ENCODE results near the gene TGM4. TPM values are rescaled to one million over a fixed set of nuclear protein-coding genes. Genes with fewer than 3 reads are reported as not detected.
A peak's percentile ranks its signal among the peaks of the same experiment; 100 is the strongest.

Gene TGM4
- total RNA-seq, 1 donor from 2014 or later, result not detected

- ATAC-seq (peak; percentile 96), DNase-seq (ENCODE audit: low spot score) (peak; percentile 66)
Measured at GRCh38 chr3:44913868-44914468, 39.6 kb downstream of the TGM4 start.

GRCh38 chr3:44914936-44915335 lies 40.5 kb downstream of the TGM4 start:
- no peak for DNase-seq (ENCODE audit: low spot score)
- ATAC-seq, result peak; percentile 70

DNA sequence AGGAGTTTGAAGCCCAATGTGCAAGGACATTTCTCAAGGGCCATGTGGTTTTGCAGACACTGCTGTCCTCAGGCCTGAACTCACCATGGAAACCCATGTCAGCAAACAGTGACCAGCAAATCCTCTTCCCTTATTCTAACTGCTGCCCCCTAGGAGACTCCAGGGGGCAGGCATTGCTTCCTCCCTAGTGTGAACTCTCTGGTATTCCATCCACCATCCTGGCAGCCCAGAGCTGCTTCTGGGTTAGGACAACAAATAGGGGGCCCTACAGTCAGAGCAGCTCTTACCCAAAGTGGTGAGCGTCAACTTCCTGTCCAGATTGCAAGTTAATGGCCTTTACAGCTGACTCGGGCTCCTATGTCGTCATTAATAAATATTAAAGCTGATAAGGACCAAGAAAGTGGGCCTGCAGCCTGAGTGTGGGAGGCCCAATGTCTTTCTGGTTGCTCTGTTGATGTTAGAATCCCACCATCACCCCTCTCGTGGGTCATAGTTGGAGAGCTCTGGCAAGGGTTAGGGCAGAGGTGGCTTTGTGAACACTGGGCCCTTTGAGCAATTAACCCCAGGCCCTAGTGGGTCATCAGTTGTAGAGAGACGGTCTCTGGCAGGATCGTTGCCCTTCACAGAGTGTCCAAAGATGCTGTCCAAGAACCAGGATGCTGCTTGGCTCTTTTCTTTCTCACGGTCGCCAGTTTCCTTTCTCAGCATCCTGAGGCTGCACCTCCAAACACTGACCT lies 41.5 kb downstream of the TGM4 start:
- DNase-seq (ENCODE audit: low spot score) (no peak), ATAC-seq (no peak)

- ATAC-seq (no peak), DNase-seq (ENCODE audit: low spot score) (no peak)
Measured at GRCh38 chr3:44918087-44918486, 43.7 kb downstream of the TGM4 start.

DNA sequence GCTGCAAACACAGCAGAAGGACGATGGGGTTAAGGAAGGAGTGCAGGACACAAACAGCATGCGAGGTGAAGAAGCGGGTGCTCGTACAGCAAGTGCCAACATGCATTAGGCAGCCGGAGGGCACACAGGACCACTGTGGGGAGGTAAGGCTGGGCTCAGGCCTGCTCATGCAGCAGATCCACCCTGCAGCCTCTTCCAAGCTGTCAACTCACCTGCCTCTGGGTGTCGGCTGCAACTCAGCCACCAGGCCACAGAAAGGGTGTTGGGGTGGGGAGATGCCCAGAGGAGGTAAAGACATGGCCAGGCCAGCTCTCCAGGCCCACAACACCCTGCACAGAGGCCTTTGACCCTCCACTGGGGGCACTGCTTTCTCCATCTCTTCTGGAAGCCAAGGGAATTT lies 44.2 kb downstream of the TGM4 start:
- ATAC-seq (no peak), DNase-seq (ENCODE audit: low spot score) (no peak)

DNA sequence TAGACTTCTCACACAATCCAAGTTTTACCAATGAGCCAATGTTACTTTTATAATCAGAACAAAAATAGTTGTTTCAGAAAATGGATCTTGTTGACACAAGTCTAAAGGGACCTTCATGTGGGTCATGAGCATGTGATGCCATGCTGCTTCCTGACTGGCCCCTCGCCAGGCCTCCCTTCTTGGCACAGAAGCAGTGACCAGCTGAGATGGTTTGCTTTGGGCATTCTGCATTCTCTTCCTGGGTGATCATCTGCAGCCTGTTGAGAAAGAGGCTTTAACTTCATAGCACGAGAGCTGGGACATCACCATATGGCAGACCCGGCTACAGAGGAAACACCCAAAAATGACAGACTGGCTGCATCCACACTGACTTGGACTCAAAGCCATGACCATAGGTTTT lies 45.7 kb downstream of the TGM4 start:
- ATAC-seq (no peak), DNase-seq (ENCODE audit: low spot score) (no peak)

GRCh38 chr3:44923632-44924456 lies 49.4 kb downstream of the TGM4 start:
- ATAC-seq, result no peak
- DNase-seq (ENCODE audit: low spot score), result no peak

GRCh38 chr3:44924457-44925084 lies 50.2 kb downstream of the TGM4 start:
- DNase-seq (ENCODE audit: low spot score) (no peak), ATAC-seq (no peak)

DNA sequence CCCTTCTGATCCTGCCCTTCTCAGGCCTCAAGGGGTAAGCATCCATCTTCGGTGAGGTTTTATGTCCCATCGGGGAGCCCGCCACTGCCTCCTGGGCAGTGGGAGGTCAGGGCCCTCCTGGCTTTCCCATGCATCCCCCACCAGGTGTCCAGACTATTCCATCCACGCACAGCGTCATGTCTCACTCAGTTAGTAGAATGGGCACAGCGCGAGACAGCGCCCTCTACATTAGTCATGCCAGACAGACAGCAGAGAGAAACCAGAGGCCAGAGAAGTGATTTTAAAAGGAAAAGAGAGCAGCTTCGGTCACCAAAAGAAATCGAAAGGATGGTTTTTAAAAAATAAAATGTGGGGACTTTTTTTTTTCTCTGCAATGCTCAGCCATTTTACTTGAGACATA lies 51.8 kb downstream of the TGM4 start:
- DNase-seq (ENCODE audit: low spot score) (no peak), ATAC-seq (no peak)

- no peak for DNase-seq (ENCODE audit: low spot score)
- ATAC-seq, result no peak
Measured at GRCh38 chr3:44926921-44927320, 52.5 kb downstream of the TGM4 start.

DNA sequence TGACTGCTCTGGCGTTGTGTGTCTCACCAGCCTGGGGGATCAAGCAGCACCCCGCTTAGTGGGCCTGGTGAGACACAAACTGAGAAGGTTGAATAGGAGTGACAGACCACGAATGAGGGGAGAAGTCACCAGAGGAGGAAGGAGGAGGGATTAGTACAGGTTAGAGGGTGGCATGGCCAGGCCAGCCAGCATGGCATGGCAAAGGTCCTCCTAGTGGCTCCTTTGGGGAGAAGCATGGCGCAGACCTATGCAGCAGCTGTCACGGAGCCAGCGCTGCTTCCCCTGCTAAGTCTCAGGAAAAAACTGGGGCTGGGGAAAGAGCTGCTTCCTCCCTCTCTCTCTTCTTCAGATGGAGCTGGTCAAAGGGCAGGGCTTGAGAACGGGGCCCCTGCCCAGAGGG lies 53.0 kb downstream of the TGM4 start:
- DNase-seq (ENCODE audit: low spot score) (no peak), ATAC-seq (no peak)

DNA sequence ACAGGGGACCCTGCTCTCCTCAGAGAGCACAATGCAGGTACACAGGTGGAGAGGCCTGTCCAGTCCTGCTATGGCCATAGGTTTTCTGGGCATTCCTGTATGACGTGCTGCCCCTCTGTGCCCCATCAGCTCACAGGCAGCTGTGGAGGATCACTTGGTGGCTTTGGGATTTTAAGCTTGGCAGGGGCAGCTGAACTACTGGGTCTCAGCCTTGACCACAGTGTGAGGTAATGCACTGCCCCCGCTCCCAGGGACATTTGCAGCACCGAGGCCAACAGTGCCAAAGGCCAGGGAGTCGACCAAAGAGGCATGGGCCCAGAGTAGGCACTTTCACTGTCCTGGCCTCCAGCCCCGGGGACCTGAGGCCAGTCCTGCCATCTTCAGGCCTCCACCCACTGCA lies 55.4 kb downstream of the TGM4 start:
- ATAC-seq, result no peak
- DNase-seq (ENCODE audit: low spot score), result no peak

GRCh38 chr3:44930911-44931310 lies 56.5 kb downstream of the TGM4 start:
- DNase-seq (ENCODE audit: low spot score) (no peak), ATAC-seq (no peak)

DNA sequence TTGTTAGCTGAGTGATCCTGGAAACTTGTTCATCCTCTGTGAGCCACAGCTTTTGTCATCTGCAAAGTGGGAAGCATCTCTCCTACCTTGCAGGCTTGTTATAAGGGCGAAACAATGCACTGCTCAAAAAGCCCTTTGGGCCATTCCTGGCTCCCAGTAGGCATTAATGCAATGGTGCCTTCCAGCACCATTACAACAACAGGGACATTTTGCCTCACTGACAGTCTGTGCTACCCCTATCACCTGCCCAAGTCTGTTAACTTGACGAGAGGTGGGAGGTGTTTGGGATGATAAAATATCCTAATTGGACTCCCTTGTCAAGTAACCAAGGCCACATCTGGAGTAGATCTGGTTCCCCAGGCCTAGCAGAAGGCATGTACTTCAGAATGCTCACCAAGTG lies 57.4 kb downstream of the TGM4 start:
- no peak for ATAC-seq

GRCh38 chr3:44932271-44932670 lies 57.9 kb downstream of the TGM4 start:
- ATAC-seq, result no peak

More for the DNA sequence above, 57.4 kb downstream of the TGM4 start:
- DNase-seq (ENCODE audit: low spot score), result no peak

DNA sequence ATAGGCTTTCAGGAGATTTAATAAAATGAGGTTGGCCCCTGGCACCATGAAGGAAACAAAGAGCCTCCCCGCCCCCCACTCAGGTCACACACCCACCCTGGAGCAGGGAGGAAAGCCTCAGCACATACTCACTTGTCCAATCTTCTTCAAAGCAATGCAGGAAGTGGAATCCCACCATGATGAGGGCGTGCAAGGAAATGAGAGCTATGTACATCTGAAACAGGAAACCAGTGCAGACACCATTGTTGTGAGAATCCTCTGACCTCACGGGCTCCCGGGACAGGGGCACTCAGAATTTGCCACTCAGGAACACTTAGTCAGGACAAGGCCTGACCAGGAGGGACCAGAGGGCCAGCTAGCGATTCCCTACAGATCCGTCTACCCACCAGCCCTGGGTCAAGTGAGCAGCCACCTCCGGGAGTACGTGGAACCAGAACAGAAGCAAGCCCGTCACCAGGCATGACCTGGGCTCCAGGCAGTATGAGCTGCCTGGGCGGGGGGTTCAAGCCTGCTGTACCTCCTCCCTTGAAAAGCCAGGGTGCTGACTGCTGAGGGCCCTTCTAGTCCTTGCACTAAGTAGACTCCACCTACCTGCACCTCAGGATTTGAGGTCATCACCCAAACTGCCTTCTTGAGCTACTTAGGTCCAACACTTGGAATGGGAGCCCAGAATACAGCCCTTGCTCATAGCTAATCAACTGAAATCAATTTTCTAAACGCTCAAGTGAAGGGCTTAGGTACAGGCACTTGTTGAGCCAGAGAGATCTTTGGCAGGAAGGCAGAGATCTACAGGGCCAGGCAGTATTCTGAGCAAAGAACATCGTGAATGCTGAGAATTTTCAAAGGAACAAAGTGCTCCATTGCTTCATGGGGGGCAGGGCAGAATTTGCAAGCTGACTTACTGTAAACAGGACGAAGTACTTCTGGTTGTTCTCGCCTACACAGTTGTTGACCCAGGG lies 58.9 kb downstream of the TGM4 start:
- ATAC-seq, result no peak
- no peak for DNase-seq (ENCODE audit: low spot score)

More at GRCh38 chr3:44932271-44932670, 57.9 kb downstream of the TGM4 start:
- DNase-seq (ENCODE audit: low spot score), result no peak

- DNase-seq (ENCODE audit: low spot score), result no peak
- no peak for ATAC-seq
Measured at GRCh38 chr3:44939581-44940036, 65.2 kb downstream of the TGM4 start.

- ATAC-seq, result no peak
Measured at GRCh38 chr3:44942202-44942921, 68.0 kb downstream of the TGM4 start.

GRCh38 chr3:44948239-44948638 lies 73.8 kb downstream of the TGM4 start:
- no peak for ATAC-seq
- DNase-seq (ENCODE audit: low spot score), result no peak

More at GRCh38 chr3:44942202-44942921, 68.0 kb downstream of the TGM4 start:
- DNase-seq (ENCODE audit: low spot score), result no peak

Data from left lobe of liver (tissue), 2 donors.